Neural progenitor cell (in vitro differentiated cells): ENCODE results near the gene BPIFA2. TPM values are rescaled to one million over a fixed set of nuclear protein-coding genes. Genes with fewer than 3 reads are reported as not detected.

Experiments
- DNase-seq: peaks from one replicate; pipeline ENCODE4 v3.0.0-alpha.2; 2016; ENCODE audit warnings: low spot score
- H2AFZ ChIP-seq: fragments of 200-600 bp; sonication (generic); replicated peaks from 2 replicates; pipeline ENCODE4 v1.6.1; 2016; ENCODE audit warnings: antibody characterized with exemption
- H3F3A ChIP-seq: fragments of 200-600 bp; sonication (generic); 2 replicates; pipeline ENCODE4 v1.6.1; 2016; ENCODE audit warnings: antibody characterized with exemption, low read depth
- H3K27ac ChIP-seq: fragments of 200-600 bp; sonication (generic); 2 replicates; pipeline ENCODE4 v1.5.1; 2016; ENCODE audit warnings: mild to moderate bottlenecking
- H3K27me3 ChIP-seq: fragments of 200-600 bp; sonication (generic); 2 replicates; pipeline ENCODE4 v1.6.1; 2016; ENCODE audit warnings: mild to moderate bottlenecking, moderate library complexity
- H3K36me3 ChIP-seq: fragments of 200-600 bp; sonication (generic); 2 replicates; pipeline ENCODE4 v1.5.1; 2016
- H3K4me1 ChIP-seq: fragments of 200-600 bp; sonication (generic); 2 replicates; pipeline ENCODE4 v1.6.1; 2016; ENCODE audit warnings: mixed run types
- H3K4me2 ChIP-seq: fragments of 200-600 bp; sonication (generic); 2 replicates; pipeline ENCODE4 v1.6.1; 2016
- H3K4me3 ChIP-seq: fragments of 200-600 bp; sonication (generic); 2 replicates; pipeline ENCODE4 v1.5.1; 2016
- H3K79me2 ChIP-seq: fragments of 200-600 bp; sonication (generic); 2 replicates; pipeline ENCODE4 v1.6.1; 2016; ENCODE audit warnings: low read depth
- H3K9ac ChIP-seq: fragments of 200-600 bp; sonication (generic); 2 replicates; pipeline ENCODE4 v1.6.1; 2016
- H3K9me3 ChIP-seq: fragments of 200-600 bp; sonication (generic); 2 replicates; pipeline ENCODE4 v1.5.1; 2016; ENCODE audit warnings: low read depth
- H4K20me1 ChIP-seq: fragments of 200-600 bp; sonication (generic); 2 replicates; pipeline ENCODE4 v1.6.1; 2016; ENCODE audit warnings: low read depth
- H3K27ac Mint-ChIP-seq: 3 replicates; pipeline ENCODE4 v1.8.0; 2021; ENCODE audit warnings: mixed read lengths
- H3K27me3 Mint-ChIP-seq: 2 replicates; pipeline ENCODE4 v1.8.0; 2022; ENCODE audit warnings: low read depth, mild to moderate bottlenecking, inconsistent platforms, moderate library complexity, mixed read lengths; ENCODE audit not compliant: insufficient read depth
- H3K36me3 Mint-ChIP-seq: 3 replicates; pipeline ENCODE4 v1.8.0; 2021; ENCODE audit warnings: mixed read lengths
- H3K4me1 Mint-ChIP-seq: 3 replicates; pipeline ENCODE4 v1.8.0; 2021; ENCODE audit warnings: mixed read lengths
- H3K4me3 Mint-ChIP-seq: 3 replicates; pipeline ENCODE4 v1.8.0; 2021; ENCODE audit warnings: mild to moderate bottlenecking, moderate library complexity, mixed read lengths
- H3K9me3 Mint-ChIP-seq: 3 replicates; pipeline ENCODE4 v1.8.0; 2020; ENCODE audit warnings: mixed read lengths
- EZH2 ChIP-seq: fragments of 200-600 bp; sonication (generic); IDR thresholded peaks from 2 replicates; pipeline ENCODE4 v1.6.1; 2017; ENCODE audit warnings: antibody characterized with exemption, mild to moderate bottlenecking, moderate library complexity
- EZH2phosphoT487 ChIP-seq: fragments of 200-600 bp; sonication (generic); IDR thresholded peaks from 2 replicates; pipeline ENCODE4 v1.6.1; 2017; ENCODE audit warnings: antibody characterized with exemption
- total RNA-seq: library from RNA; depleted of rRNA; stranded (reverse); fragments of >200 nt; gene quantifications from 2 replicates; pipeline ENCODE4 v1.2.3, GENCODE V29; 2015; ENCODE audit warnings: low replicate concordance
- TF ChIP-seq, protein P1 (sequence below): fragments of 200-600 bp; sonication (generic); IDR thresholded peaks from 2 replicates; pipeline ENCODE4 v1.5.1; 2017; ENCODE audit warnings: antibody characterized with exemption, mild to moderate bottlenecking

Gene BPIFA2
- total RNA-seq, 1 donor from 2014 or later = not detected

DNA sequence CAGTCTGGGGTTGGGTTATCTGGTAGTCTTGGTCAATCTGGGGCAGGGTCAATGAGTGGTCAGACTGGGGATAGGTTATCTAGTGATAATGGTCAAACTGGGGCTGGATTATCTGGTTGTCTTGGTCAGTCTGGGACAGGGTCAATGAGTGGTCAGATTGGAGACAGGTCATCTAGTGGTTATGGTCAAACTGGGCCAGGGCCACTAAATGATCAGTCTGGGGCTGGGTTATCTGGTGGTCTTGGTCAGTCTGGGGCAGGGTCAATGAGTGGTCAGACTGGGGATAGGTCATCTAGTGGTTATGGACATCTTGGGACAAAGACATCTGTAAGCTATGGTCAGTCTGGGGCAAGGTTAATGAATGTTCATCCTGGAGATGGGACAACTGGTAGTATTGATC, 28.5 kb upstream of the BPIFA2 start:
- H3K27ac ChIP-seq = no peak overlapping the region
- Mint-ChIP-seq H3K4me3 (no peak overlapping the region), H3K27me3 (no peaks in the 10 kb centered on the region), H3K36me3 (no peaks in the 10 kb centered on the region), H3K4me1 (no peaks in the 10 kb centered on the region), H3K27ac (no peak overlapping the region), H3K9me3 (no peaks in the 10 kb centered on the region)
- H3K36me3 ChIP-seq = no peaks in the 10 kb centered on the region
- no peak overlapping the region for H3K4me3 ChIP-seq
- H3K4me2 ChIP-seq = no peak overlapping the region
- no peak for DNase-seq
- no peaks in the 10 kb centered on the region for H3K79me2 ChIP-seq
- no peaks in the 10 kb centered on the region for H3K9me3 ChIP-seq
- no peak overlapping the region for H2AFZ ChIP-seq
- no peaks in the 10 kb centered on the region for H3F3A ChIP-seq
- peaks cover 6% of the 10 kb centered on the region for H3K27me3 ChIP-seq
- no peaks in the 10 kb centered on the region for H4K20me1 ChIP-seq
- no peaks in the 10 kb centered on the region for H3K4me1 ChIP-seq
- TF ChIP-seq EZH2phosphoT487 = no peak
- TF ChIP-seq EZH2 = no peak
- TF ChIP-seq, protein P1, sequence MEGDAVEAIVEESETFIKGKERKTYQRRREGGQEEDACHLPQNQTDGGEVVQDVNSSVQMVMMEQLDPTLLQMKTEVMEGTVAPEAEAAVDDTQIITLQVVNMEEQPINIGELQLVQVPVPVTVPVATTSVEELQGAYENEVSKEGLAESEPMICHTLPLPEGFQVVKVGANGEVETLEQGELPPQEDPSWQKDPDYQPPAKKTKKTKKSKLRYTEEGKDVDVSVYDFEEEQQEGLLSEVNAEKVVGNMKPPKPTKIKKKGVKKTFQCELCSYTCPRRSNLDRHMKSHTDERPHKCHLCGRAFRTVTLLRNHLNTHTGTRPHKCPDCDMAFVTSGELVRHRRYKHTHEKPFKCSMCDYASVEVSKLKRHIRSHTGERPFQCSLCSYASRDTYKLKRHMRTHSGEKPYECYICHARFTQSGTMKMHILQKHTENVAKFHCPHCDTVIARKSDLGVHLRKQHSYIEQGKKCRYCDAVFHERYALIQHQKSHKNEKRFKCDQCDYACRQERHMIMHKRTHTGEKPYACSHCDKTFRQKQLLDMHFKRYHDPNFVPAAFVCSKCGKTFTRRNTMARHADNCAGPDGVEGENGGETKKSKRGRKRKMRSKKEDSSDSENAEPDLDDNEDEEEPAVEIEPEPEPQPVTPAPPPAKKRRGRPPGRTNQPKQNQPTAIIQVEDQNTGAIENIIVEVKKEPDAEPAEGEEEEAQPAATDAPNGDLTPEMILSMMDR = no peak
- no peak overlapping the region for H3K9ac ChIP-seq

DNA sequence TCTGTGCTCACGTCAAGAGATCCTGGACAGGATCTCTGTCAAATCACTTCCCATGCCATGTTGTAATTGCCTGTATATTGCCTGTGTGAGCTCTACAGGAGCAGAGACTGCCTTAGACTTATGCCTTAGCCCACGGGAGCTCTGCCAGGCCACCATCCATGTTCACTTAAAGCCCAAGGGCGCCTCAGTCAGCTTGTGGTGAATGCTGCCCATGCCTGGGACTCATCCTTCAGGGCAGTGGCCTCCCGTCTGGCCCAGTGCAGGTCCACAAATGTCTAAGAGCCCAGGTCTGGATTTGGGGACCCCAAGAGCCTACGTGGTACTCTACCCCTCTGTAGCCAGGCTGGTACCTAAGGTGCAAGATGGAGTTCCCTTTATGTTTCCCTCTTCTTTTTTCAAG, 22.4 kb upstream of the BPIFA2 start:
- no peak overlapping the region for H3K4me3 Mint-ChIP-seq
- H3K4me1 Mint-ChIP-seq = no peaks in the 10 kb centered on the region
- TF ChIP-seq EZH2 = no peak
- TF ChIP-seq, protein P1 = no peak
- TF ChIP-seq EZH2phosphoT487 = no peak
- H4K20me1 ChIP-seq = no peaks in the 10 kb centered on the region
- H3K27ac ChIP-seq = no peak overlapping the region
- no peaks in the 10 kb centered on the region for H3K79me2 ChIP-seq
- no peak overlapping the region for H3K4me3 ChIP-seq
- no peak overlapping the region for H3K27ac Mint-ChIP-seq
- no peaks in the 10 kb centered on the region for H3F3A ChIP-seq
- H3K27me3 Mint-ChIP-seq = no peaks in the 10 kb centered on the region
- DNase-seq = no peak
- H3K27me3 ChIP-seq = peaks cover 10% of the 10 kb centered on the region
- H3K36me3 ChIP-seq = no peaks in the 10 kb centered on the region
- no peaks in the 10 kb centered on the region for H3K9me3 Mint-ChIP-seq
- no peak overlapping the region for H3K4me2 ChIP-seq
- H3K9ac ChIP-seq = no peak overlapping the region
- H3K9me3 ChIP-seq = no peaks in the 10 kb centered on the region
- no peaks in the 10 kb centered on the region for H3K36me3 Mint-ChIP-seq
- H2AFZ ChIP-seq = no peak overlapping the region
- H3K4me1 ChIP-seq = no peaks in the 10 kb centered on the region

DNA sequence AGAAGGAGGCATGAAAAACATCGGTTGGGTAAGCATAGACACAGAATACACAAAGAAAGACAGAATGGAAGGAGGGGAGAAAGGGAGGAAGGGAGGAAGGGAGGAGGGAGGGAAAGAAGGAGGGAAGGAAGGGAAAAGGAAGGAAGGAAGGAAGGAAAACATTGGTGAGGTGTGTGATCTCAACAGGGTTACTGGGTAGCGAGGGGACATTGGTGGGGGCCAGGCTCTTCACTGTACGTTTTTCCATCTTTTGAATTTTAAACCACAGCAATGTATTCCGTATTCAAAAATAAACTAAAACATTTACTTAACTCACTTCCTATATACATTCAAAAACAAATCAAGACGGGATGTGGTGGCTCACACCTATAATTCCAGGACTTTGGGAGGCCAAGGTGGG, 20.7 kb upstream of the BPIFA2 start:
- Histone ChIP-seq H3K27me3 (peaks cover 15% of the 10 kb centered on the region), H4K20me1 (no peaks in the 10 kb centered on the region), H3K9ac (no peak overlapping the region), H3K27ac (no peak overlapping the region), H3K4me3 (no peak overlapping the region), H3F3A (no peaks in the 10 kb centered on the region), H3K79me2 (no peaks in the 10 kb centered on the region), H3K4me1 (no peaks in the 10 kb centered on the region), H3K9me3 (no peaks in the 10 kb centered on the region), H2AFZ (no peak overlapping the region), H3K4me2 (no peak overlapping the region), H3K36me3 (no peaks in the 10 kb centered on the region)
- Mint-ChIP-seq H3K9me3 (no peaks in the 10 kb centered on the region), H3K4me1 (no peaks in the 10 kb centered on the region), H3K27ac (no peak overlapping the region), H3K4me3 (no peak overlapping the region), H3K36me3 (no peaks in the 10 kb centered on the region), H3K27me3 (peaks cover 4% of the 10 kb centered on the region)
- TF ChIP-seq, protein P1 = no peak
- TF ChIP-seq EZH2 (no peak), EZH2phosphoT487 (no peak)
- no peak for DNase-seq

DNA sequence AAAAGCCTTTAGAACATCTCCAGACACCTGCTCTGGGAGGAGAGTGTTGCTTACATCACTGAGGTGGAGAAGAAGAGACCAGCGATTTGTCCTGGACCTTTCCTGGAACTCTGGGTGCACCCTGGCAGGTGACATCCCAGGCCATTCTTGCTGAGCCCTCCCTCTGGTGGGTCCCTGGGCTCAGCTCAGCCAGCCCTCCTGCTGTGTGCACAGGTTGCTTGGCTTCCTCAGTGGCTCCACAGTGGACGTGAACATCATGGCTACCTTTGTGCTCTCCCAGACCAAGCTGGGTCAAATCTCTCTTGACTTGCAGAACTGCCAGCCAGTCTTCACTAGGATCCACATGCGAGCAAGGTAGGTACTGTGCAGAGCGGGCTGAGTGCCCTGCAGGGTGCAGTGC, 19.9 kb upstream of the BPIFA2 start:
- no peak overlapping the region for H3K27ac ChIP-seq
- no peaks in the 10 kb centered on the region for H3K36me3 Mint-ChIP-seq
- H3K4me1 ChIP-seq = no peaks in the 10 kb centered on the region
- H3K4me2 ChIP-seq = no peak overlapping the region
- peaks cover 10% of the 10 kb centered on the region for H3K27me3 Mint-ChIP-seq
- no peak for DNase-seq
- no peak overlapping the region for H3K4me3 Mint-ChIP-seq
- no peaks in the 10 kb centered on the region for H3F3A ChIP-seq
- no peaks in the 10 kb centered on the region for H4K20me1 ChIP-seq
- H3K27me3 ChIP-seq = peaks cover 13% of the 10 kb centered on the region
- H3K79me2 ChIP-seq = no peaks in the 10 kb centered on the region
- H3K4me3 ChIP-seq = no peak overlapping the region
- TF ChIP-seq, protein P1 = no peak
- H3K27ac Mint-ChIP-seq = no peak overlapping the region
- no peak overlapping the region for H2AFZ ChIP-seq
- H3K9me3 Mint-ChIP-seq = no peaks in the 10 kb centered on the region
- no peaks in the 10 kb centered on the region for H3K4me1 Mint-ChIP-seq
- H3K36me3 ChIP-seq = no peaks in the 10 kb centered on the region
- no peak overlapping the region for H3K9ac ChIP-seq
- no peaks in the 10 kb centered on the region for H3K9me3 ChIP-seq
